Right lobe of liver (tissue), 4 donors: ENCODE results near the gene PCA3.

ENCODE experiments used
- CTCF ChIP-seq, 4 donors: fragments of 200-600 bp in 3 of 4; fragments of 450-650 bp in 1 of 4; IDR thresholded peaks; one replicate each; pipeline versions ENCODE4 v1.5.1 to v1.8.0; 2016 to 2022; ENCODE audit warnings: antibody characterized with exemption in 4 of 4, mild to moderate bottlenecking in 2 of 4
- POLR2A ChIP-seq: fragments of 450-650 bp; IDR thresholded peaks from one replicate; pipeline ENCODE4 v1.6.1; 2017; ENCODE audit warnings: antibody characterized with exemption, mild to moderate bottlenecking
- donor health status: DM: no; HTN: no; CAD: no.
- donor health status: DM: no; HTN: no; CAD: no.
- donor health status: DM: no; HTN: yes; CAD: no.

GRCh38 chr9:76751001-76751400 is 13.2 kb upstream of the PCA3 start:
- no peak for TF ChIP-seq CTCF (IDR thresholded peaks at IDR 0.05)
- TF ChIP-seq POLR2A = no peak
